RWPE2 (cell line): Measurements from ENCODE around the gene PLAAT4.
"Not testable (repeated sequence)": the region's sequence is repeated elsewhere in the genome, so short reads cannot be mapped to it uniquely, and the experiment has no call there.

ENCODE experiments used
- ATAC-seq: fragments of 200-7000 bp; cut with Tn5 transposase; 3 replicates; pipeline ENCODE4 v1.9.1; 2021; ENCODE audit warnings: low read depth
- DNase-seq: peaks from one replicate; pipeline ENCODE4 v3.0.0-alpha.2; 2020; ENCODE audit warnings: low spot score
- H3K27ac ChIP-seq: fragments of 450-650 bp; 2 replicates; pipeline ENCODE4 v1.5.1; 2017; ENCODE audit warnings: mild to moderate bottlenecking; ENCODE audit not compliant: poor library complexity, severe bottlenecking
- H3K27me3 ChIP-seq: fragments of 250-450 bp; sonication (Bioruptor Pico); 2 replicates; pipeline ENCODE4 v1.5.1; 2021; ENCODE audit warnings: mild to moderate bottlenecking, moderate library complexity; ENCODE audit not compliant: insufficient read depth, poor library complexity, severe bottlenecking
- H3K36me3 ChIP-seq: fragments of 250-450 bp; sonication (Bioruptor Pico); 2 replicates; pipeline ENCODE4 v1.5.1; 2020; ENCODE audit warnings: low read depth, mild to moderate bottlenecking, moderate library complexity
- H3K4me1 ChIP-seq: fragments of 250-450 bp; sonication (Bioruptor Pico); 2 replicates; pipeline ENCODE4 v1.5.1; 2021; ENCODE audit warnings: mild to moderate bottlenecking, moderate library complexity; ENCODE audit not compliant: insufficient read depth, poor library complexity, severe bottlenecking
- H3K4me3 ChIP-seq: fragments of 250-450 bp; sonication (Bioruptor Pico); 2 replicates; pipeline ENCODE4 v1.5.1; 2021; ENCODE audit warnings: mild to moderate bottlenecking, moderate library complexity; ENCODE audit not compliant: severe bottlenecking
- H3K9me3 ChIP-seq: fragments of 250-450 bp; sonication (Bioruptor Pico); 2 replicates; pipeline ENCODE4 v1.5.1; 2021; ENCODE audit warnings: mild to moderate bottlenecking, moderate library complexity; ENCODE audit not compliant: severe bottlenecking
- CTCF ChIP-seq: fragments of 450-650 bp; IDR thresholded peaks from one replicate; pipeline ENCODE4 v1.5.1; 2017; ENCODE audit warnings: mild to moderate bottlenecking, moderate library complexity; ENCODE audit not compliant: poor library complexity, severe bottlenecking

PLAAT4 gene

GRCh38 chr11:63574856-63575602 is 38.4 kb downstream of the PLAAT4 start:
- DNase-seq (no peak), ATAC-seq (peak; percentile 45; the same call in 1 of the 3 replicates)
- Histone ChIP-seq H3K36me3 (no peaks in the 10 kb centered on the region), H3K9me3 (peaks cover 3% of the 10 kb centered on the region), H3K4me3 (no peak overlapping the region), H3K27ac (no peak overlapping the region), H3K4me1 (peaks cover 4% of the 10 kb centered on the region), H3K27me3 (no peaks in the 10 kb centered on the region)
- no peak for TF ChIP-seq CTCF

GRCh38 chr11:63578882-63579281 is 42.3 kb downstream of the PLAAT4 start:
- H3K4me1 ChIP-seq, H3K4me3 ChIP-seq, H3K27me3 ChIP-seq, DNase-seq, ATAC-seq, H3K36me3 ChIP-seq, H3K27ac ChIP-seq: not testable (repeated sequence)
- peaks cover 11% of the 10 kb centered on the region for H3K9me3 ChIP-seq

GRCh38 chr11:63581224-63581623 is 44.6 kb downstream of the PLAAT4 start:
- not testable (repeated sequence) for DNase-seq, H3K27ac ChIP-seq, H3K27me3 ChIP-seq, H3K4me1 ChIP-seq, H3K4me3 ChIP-seq, H3K36me3 ChIP-seq, ATAC-seq
- peaks cover 11% of the 10 kb centered on the region for H3K9me3 ChIP-seq

GRCh38 chr11:63583357-63583677 is 46.7 kb downstream of the PLAAT4 start:
- DNase-seq, result no peak
- no peak for ATAC-seq
- TF ChIP-seq CTCF, result no peak
- Histone ChIP-seq H3K9me3 (peaks cover 11% of the 10 kb centered on the region), H3K4me1 (no peaks in the 10 kb centered on the region), H3K27ac (no peak overlapping the region), H3K36me3 (no peaks in the 10 kb centered on the region), H3K4me3 (no peak overlapping the region), H3K27me3 (no peaks in the 10 kb centered on the region)

- no peaks in the 10 kb centered on the region for H3K36me3 ChIP-seq
- no peaks in the 10 kb centered on the region for H3K9me3 ChIP-seq
- H3K27me3 ChIP-seq, result no peaks in the 10 kb centered on the region
- ATAC-seq, result no peak
- H3K4me1 ChIP-seq, result no peaks in the 10 kb centered on the region
- DNase-seq, result no peak
- no peak overlapping the region for H3K27ac ChIP-seq
- no peak overlapping the region for H3K4me3 ChIP-seq
- no peak for TF ChIP-seq CTCF
Measured at GRCh38 chr11:63586451-63587166, 50.0 kb downstream of the PLAAT4 start.

GRCh38 chr11:63589000-63589399 is 52.4 kb downstream of the PLAAT4 start:
- H3K4me1 ChIP-seq, result no peaks in the 10 kb centered on the region
- DNase-seq (no peak), ATAC-seq (no peak)
- no peak for TF ChIP-seq CTCF
- H3K27me3 ChIP-seq, result no peaks in the 10 kb centered on the region
- no peak overlapping the region for H3K27ac ChIP-seq
- H3K4me3 ChIP-seq, result no peak overlapping the region
- H3K36me3 ChIP-seq, result no peaks in the 10 kb centered on the region
- no peaks in the 10 kb centered on the region for H3K9me3 ChIP-seq
